NCI-H82 treated with DMSO at 0.1 percent for 48 hours (cell line): ENCODE data around the gene RIC1.
"Not testable (repeated sequence)": the region's sequence is repeated elsewhere in the genome, so short reads cannot be mapped to it uniquely, and the experiment has no call there.

Experiments
- DNase-seq: peaks from one replicate; lab custom pipeline; 2025; ENCODE audit not compliant: unreplicated experiment; lab: John Stamatoyannopoulos, UW

Gene RIC1

GRCh38 chr9:5784526-5785315, 155.8 kb downstream of the RIC1 start:
- DNase-seq, result no peak

- no peak for DNase-seq
These were observed 157.6 kb downstream of the RIC1 start for GRCh38 chr9:5786370-5787127.

- no peak for DNase-seq
These were observed 158.3 kb downstream of the RIC1 start for GRCh38 chr9:5787220-5787619.

- no peak for DNase-seq
These were observed 158.9 kb downstream of the RIC1 start for GRCh38 chr9:5787759-5788302.

GRCh38 chr9:5789489-5789888, 160.6 kb downstream of the RIC1 start:
- DNase-seq, result no peak

GRCh38 chr9:5790923-5791322, 162.0 kb downstream of the RIC1 start:
- DNase-seq, result no peak

- DNase-seq, result no peak
These were observed 163.0 kb downstream of the RIC1 start for GRCh38 chr9:5791870-5792269.

GRCh38 chr9:5793812-5794211, 164.9 kb downstream of the RIC1 start:
- no peak for DNase-seq

- DNase-seq, result no peak
These were observed 167.4 kb downstream of the RIC1 start for GRCh38 chr9:5796298-5796697.

GRCh38 chr9:5798581-5798980, 169.7 kb downstream of the RIC1 start:
- DNase-seq, result no peak

GRCh38 chr9:5799314-5799713, 170.4 kb downstream of the RIC1 start:
- no peak for DNase-seq

GRCh38 chr9:5800378-5800777, 171.5 kb downstream of the RIC1 start:
- DNase-seq, result not testable (repeated sequence)

- no peak for DNase-seq
These were observed 172.2 kb downstream of the RIC1 start for GRCh38 chr9:5800969-5801738.

- DNase-seq, result no peak
These were observed 172.8 kb downstream of the RIC1 start for GRCh38 chr9:5801739-5802113.

- DNase-seq, result no peak
These were observed 176.6 kb downstream of the RIC1 start for GRCh38 chr9:5805478-5805877.

- DNase-seq, result no peak
These were observed 182.8 kb downstream of the RIC1 start for GRCh38 chr9:5811751-5812150.

- DNase-seq, result no peak
These were observed 184.9 kb downstream of the RIC1 start for GRCh38 chr9:5813824-5814223.

- DNase-seq, result no peak
These were observed 186.6 kb downstream of the RIC1 start for GRCh38 chr9:5815461-5815860.

GRCh38 chr9:5817862-5818261, 189.0 kb downstream of the RIC1 start:
- no peak for DNase-seq

GRCh38 chr9:5818424-5819142, 189.7 kb downstream of the RIC1 start:
- no peak for DNase-seq

- DNase-seq, result no peak
These were observed 190.3 kb downstream of the RIC1 start for GRCh38 chr9:5819174-5819573.
